HepG2 (cell line): ENCODE data around the gene CRYAB. TPM values are rescaled to one million over a fixed set of nuclear protein-coding genes. Genes with fewer than 3 reads are reported as not detected.
"Not testable (repeated sequence)": the region's sequence is repeated elsewhere in the genome, so short reads cannot be mapped to it uniquely, and the experiment has no call there.

Experiments
- ATAC-seq: fragments of 200-7000 bp; cut with Tn5 transposase; 3 replicates; pipeline ENCODE4 v1.9.1; 2020; ENCODE audit warnings: mild to moderate bottlenecking, moderate library complexity
- BruUV-seq: library from RNA; stranded (reverse); fragments of 400-500 nt; replicated peaks from 2 replicates; lab custom pipeline; 2021; lab: Mats Ljungman, UMichigan
- CTCF ChIA-PET: fragments of 300-600 bp; formaldehyde crosslinking; extraction: SDS; loops from one replicate; lab custom pipeline; 2021; ENCODE audit warnings: low total read pairs, inconsistent platforms, low intra/inter-chr PET ratio; lab: Yijun Ruan, JAX
- POLR2A ChIA-PET: fragments of 350-600 bp; sonication (Branson Sonifier 250); formaldehyde crosslinking; loops from one replicate; lab custom pipeline; 2020; ENCODE audit warnings: antibody characterized with exemption, inconsistent platforms; lab: Yijun Ruan, JAX
- DNase-seq: peaks from one replicate; pipeline ENCODE4 v3.0.0-alpha.2; 2015; ENCODE audit warnings: low spot score
- FAIRE-seq: peaks from 3 replicates; lab custom pipeline; 2011; peaks lifted over from hg19 to GRCh38; lab: Jason Lieb, UNC
- H2AFZ ChIP-seq: one replicate; pipeline ENCODE4 v1.6.1; 2011; ENCODE audit warnings: low read length, inconsistent platforms
- H3K27ac ChIP-seq: fragments of 300-600 bp; 3 replicates; pipeline ENCODE4 v1.8.0; 2011; ENCODE audit warnings: mixed run types, mild to moderate bottlenecking, mixed read lengths, low read length, inconsistent platforms; ENCODE audit not compliant: insufficient read depth; ENCODE audit errors: extremely low read length
- H3K27me3 ChIP-seq, 2 experiments: fragments of 200-600 bp in 1 of 2; 2 replicates in 1 of 2; 3 replicates in 1 of 2; pipeline versions ENCODE4 v1.6.0 to v1.8.0; 2011; ENCODE audit warnings: low read length in 2 of 2, mild to moderate bottlenecking in 2 of 2, moderate library complexity in 2 of 2, inconsistent platforms in 1 of 2; ENCODE audit not compliant: insufficient read depth in 2 of 2, control insufficient read depth in 1 of 2
- H3K36me3 ChIP-seq, 2 experiments: fragments of 200-600 bp in 1 of 2; replicated peaks in 1 of 2; 2 replicates in 1 of 2; 3 replicates in 1 of 2; pipeline versions ENCODE4 v1.5.1 to v1.8.0; 2011; ENCODE audit warnings: low read length in 2 of 2, inconsistent platforms in 1 of 2; ENCODE audit not compliant: insufficient read depth in 2 of 2, control insufficient read depth in 1 of 2
- H3K4me1 ChIP-seq: 2 replicates; pipeline ENCODE4 v1.5.1; 2012; ENCODE audit warnings: low read length, inconsistent platforms; ENCODE audit not compliant: insufficient read depth
- H3K4me2 ChIP-seq: 2 replicates; pipeline ENCODE4 v1.6.0; 2011; ENCODE audit warnings: low read depth, low read length, inconsistent platforms
- H3K4me3 ChIP-seq, 3 experiments: fragments of 200-600 bp in 1 of 3; sonication (generic), shearing (Covaris generic) in 1 of 3; replicated peaks in 1 of 3; 2 replicates each; pipeline ENCODE4 v1.5.1; 2011 to 2016; ENCODE audit warnings: low read length in 3 of 3, inconsistent platforms in 2 of 3, low read depth in 2 of 3, mild to moderate bottlenecking in 2 of 3, control low read depth in 1 of 3, mixed read lengths in 1 of 3; ENCODE audit not compliant: insufficient read depth in 1 of 3
- H3K79me2 ChIP-seq: one replicate; pipeline ENCODE4 v1.6.1; 2011; ENCODE audit warnings: low read length, inconsistent platforms; ENCODE audit not compliant: insufficient read depth
- H3K9ac ChIP-seq: 2 replicates; pipeline ENCODE4 v1.6.0; 2011; ENCODE audit warnings: mild to moderate bottlenecking, low read depth, low read length, inconsistent platforms; ENCODE audit not compliant: insufficient read depth
- H3K9me3 ChIP-seq: 2 replicates; pipeline ENCODE4 v1.5.1; 2012; ENCODE audit warnings: mild to moderate bottlenecking, low read length
- H4K20me1 ChIP-seq: 2 replicates; pipeline ENCODE4 v1.6.0; 2011; ENCODE audit warnings: inconsistent platforms, mild to moderate bottlenecking, low read length, moderate library complexity; ENCODE audit not compliant: insufficient read depth
- E2F1 ChIP-seq: sonication (generic); formaldehyde crosslinking; IDR thresholded peaks from 2 replicates; pipeline ENCODE4 v1.5.0; 2020; ENCODE audit warnings: missing genetic modification reagents
- MBD4 ChIP-seq: IDR thresholded peaks from 2 replicates; pipeline ENCODE4 v1.6.1; 2012; ENCODE audit warnings: low read length, inconsistent platforms, borderline replicate concordance
- ZMYM4 ChIP-seq: sonication (generic); formaldehyde crosslinking; IDR thresholded peaks from 2 replicates; pipeline ENCODE4 v1.8.1; 2023; ENCODE audit warnings: mild to moderate bottlenecking, missing genetic modification reagents
- WGBS: methylation state at CpG from one replicate; pipeline ENCODE4 v1.1.6; 2017; ENCODE audit warnings: low lambda C conversion rate; 5-methylcytosine and 5-hydroxymethylcytosine counted together
- in situ Hi-C: cut with HindIII; loops from 2 replicates; pipeline ENCODE4 v1.10.0; 2017; ENCODE audit warnings: low pct_unique_long_range_greater_than_20kb; ENCODE audit not compliant: extremely low pct_ligation_motif_present
- intact Hi-C: fragments of 100-400 bp; cut with micrococcal nuclease; formaldehyde crosslinking; loops from one replicate; pipeline ENCODE4 v1.10.0; 2022; ENCODE audit not compliant: unreplicated experiment
- polyA plus RNA-seq, 8 experiments: library from polyadenylated mRNA; depleted of rRNA in 3 of 8; stranded (reverse) in 7 of 8; unstranded in 1 of 8; fragments of >200 nt; fragmentation: Illumina TruSeq in 4 of 8; extraction: Trizol in 4 of 8; gene quantifications; 2 replicates each; pipeline versions ENCODE4 v1.2.1 to v1.2.3, GENCODE V29; 2011 to 2016; ENCODE audit warnings: low read depth in 4 of 8, missing spikeins in 1 of 8, mixed read lengths in 1 of 8; ENCODE audit not compliant: insufficient read depth in 1 of 8
- total RNA-seq, 5 experiments: library from RNA; depleted of rRNA; stranded (reverse); fragments of >200 nt; fragmentation: Illumina TruSeq; extraction: Trizol; gene quantifications; 2 replicates each; pipeline ENCODE4 v1.2.3, GENCODE V29; 2016; ENCODE audit warnings: low read depth in 1 of 5
- TF ChIP-seq, protein P1 (sequence below): sonication (generic); formaldehyde crosslinking; IDR thresholded peaks from 2 replicates; pipeline ENCODE4 v1.5.0; 2020; ENCODE audit warnings: mild to moderate bottlenecking, missing genetic modification reagents

CRYAB gene
- total and polyA plus RNA-seq, 2 of the 13 experiments (the other 11 are each of a cell fraction or from before 2014, with no cell fraction given): 0.55 to 1.1 TPM

DNA sequence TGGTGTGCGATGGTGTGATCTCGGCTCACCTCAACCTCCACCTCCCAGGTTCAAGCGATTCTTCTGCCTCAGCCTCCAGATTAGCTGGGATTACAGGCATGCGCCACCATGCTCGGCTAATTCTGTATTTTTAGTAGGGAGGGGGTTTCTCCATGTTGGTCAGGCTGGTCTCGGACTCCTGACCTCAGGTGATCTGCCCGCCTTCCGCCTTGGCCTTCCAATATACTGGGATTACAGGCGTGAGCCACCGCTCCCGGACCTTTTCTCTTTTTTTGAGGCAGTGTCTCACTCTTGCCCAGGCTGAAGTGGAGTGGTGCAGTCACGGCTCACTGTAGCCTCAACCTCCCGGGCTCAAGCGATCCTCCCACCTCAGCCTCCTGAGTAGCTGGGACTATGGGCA, 21.6 kb upstream of the CRYAB start:
- BruUV-seq, H3K9me3 ChIP-seq, H3K79me2 ChIP-seq, H4K20me1 ChIP-seq, H3K9ac ChIP-seq, H3K4me2 ChIP-seq, H3K27me3 ChIP-seq, H3K4me3 ChIP-seq, in situ Hi-C loops, DNase-seq, H3K27ac ChIP-seq, CTCF ChIA-PET, H2AFZ ChIP-seq, H3K36me3 ChIP-seq, FAIRE-seq, ATAC-seq: not testable (repeated sequence)
- 96% methylated on average over 14 of the region's 14 CpGs for WGBS
- peaks cover 52% of the 10 kb centered on the region for H3K4me1 ChIP-seq
- POLR2A ChIA-PET: interaction anchor here (4.4 kb wide), 1 partner anchor 15 kb away, joined by 30 read pairs; the partner anchor contains the start of gene C11orf52
- TF ChIP-seq, protein P1, sequence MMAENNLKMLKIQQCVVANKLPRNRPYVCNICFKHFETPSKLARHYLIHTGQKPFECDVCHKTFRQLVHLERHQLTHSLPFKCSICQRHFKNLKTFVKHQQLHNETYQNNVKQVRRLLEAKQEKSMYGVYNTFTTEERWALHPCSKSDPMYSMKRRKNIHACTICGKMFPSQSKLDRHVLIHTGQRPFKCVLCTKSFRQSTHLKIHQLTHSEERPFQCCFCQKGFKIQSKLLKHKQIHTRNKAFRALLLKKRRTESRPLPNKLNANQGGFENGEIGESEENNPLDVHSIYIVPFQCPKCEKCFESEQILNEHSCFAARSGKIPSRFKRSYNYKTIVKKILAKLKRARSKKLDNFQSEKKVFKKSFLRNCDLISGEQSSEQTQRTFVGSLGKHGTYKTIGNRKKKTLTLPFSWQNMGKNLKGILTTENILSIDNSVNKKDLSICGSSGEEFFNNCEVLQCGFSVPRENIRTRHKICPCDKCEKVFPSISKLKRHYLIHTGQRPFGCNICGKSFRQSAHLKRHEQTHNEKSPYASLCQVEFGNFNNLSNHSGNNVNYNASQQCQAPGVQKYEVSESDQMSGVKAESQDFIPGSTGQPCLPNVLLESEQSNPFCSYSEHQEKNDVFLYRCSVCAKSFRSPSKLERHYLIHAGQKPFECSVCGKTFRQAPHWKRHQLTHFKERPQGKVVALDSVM: 0 out of 2 replicates have a peak, but pooled peaks have one; percentile 31
- intact Hi-C loops: loop anchor here (5.0 to 10.0 kb wide), 2 partner anchors 92 to 139 kb away; partner anchors contain the start of genes DLAT, NKAPD1 and PIH1D2

- Histone ChIP-seq H3K79me2 (peaks cover 3% of the 10 kb centered on the region), H4K20me1 (no peaks in the 10 kb centered on the region), H3K36me3 (no peaks in the 10 kb centered on the region), H3K27me3 (no peaks in the 10 kb centered on the region), H3K4me2 (no peak overlapping the region), H3K27ac (no peak overlapping the region), H3K9me3 (no peaks in the 10 kb centered on the region), H3K4me3 (no peak overlapping the region), H3K9ac (no peak overlapping the region), H2AFZ (no peak overlapping the region), H3K4me1 (peaks cover 52% of the 10 kb centered on the region)
- FAIRE-seq (no peak), ATAC-seq (no peak), DNase-seq (no peak)
- no TSS peak for BruUV-seq
- intact Hi-C loops (loop anchor here (5.0 to 10.0 kb wide), 2 partner anchors 92 to 140 kb away; partner anchors contain the start of genes DLAT, NKAPD1 and PIH1D2), in situ Hi-C loops (no loop called here)
- ChIA-PET POLR2A (interaction anchor here (4.4 kb wide), 1 partner anchor 14 kb away, joined by 30 read pairs; the partner anchor contains the start of gene C11orf52), CTCF (interaction anchor here (1.7 kb wide), 1 partner anchor 50 kb away, joined by 10 read pairs; no protein-coding TSS in a partner anchor)
- WGBS: 92% methylated on average over 2 of the region's 2 CpGs
- TF ChIP-seq ZMYM4 (CRISPR knock-in tag) (no peak), MBD4 (no peak), E2F1 (no peak)
Measured at GRCh38 chr11:111932611-111932950, 21.0 kb upstream of the CRYAB start.
